DMS53 (cell line): ENCODE results near the gene MFAP3L.

Source experiments
- DNase-seq: peaks from one replicate; lab custom pipeline; 2025; lab: John Stamatoyannopoulos, UW

MFAP3L gene

DNA sequence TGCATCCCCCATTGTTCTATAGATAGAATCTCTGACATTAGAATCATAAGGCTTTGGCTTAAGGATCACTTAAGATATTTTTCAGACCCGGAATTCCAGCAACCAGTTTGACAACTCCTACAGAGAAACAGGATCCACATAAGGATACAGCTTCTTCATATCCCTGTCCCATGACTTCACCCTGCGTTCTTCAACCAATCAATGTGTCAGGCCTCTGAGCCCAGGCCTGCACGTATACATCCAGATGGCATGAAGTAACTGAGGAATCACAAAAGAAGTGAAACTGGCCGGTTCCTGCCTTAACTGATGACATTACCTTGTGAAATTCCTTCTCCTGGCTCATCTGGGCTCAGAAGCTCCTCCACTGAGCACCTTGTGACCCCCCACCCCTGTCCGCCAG is 85.1 kb downstream of the MFAP3L start:
- DNase-seq: no peak

DNA sequence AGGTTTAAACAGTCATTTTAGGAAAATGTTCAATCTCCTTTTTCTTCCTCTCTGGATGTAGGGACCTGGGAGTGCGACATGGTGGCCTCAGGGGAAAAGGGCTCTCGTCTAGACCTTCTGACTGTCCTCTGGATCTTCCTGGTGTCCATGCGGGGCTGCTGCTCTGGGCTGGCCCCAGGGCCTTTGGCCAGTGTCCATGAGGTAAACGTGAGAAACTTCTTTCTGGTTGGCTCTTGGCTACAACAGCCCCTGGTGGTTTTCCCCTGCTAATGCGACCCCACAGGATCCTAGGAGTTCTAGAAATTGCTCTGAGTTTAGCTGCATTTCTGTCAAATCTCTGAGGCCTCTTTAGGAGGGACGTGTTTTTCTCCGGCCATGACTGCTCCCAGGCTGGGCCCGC is 85.7 kb downstream of the MFAP3L start:
- peak; percentile 6 for DNase-seq
